ENCODE measurements around the gene GPNMB.
A peak's percentile ranks its signal among the peaks of the same experiment; 100 is the strongest.

Gene GPNMB

DNA sequence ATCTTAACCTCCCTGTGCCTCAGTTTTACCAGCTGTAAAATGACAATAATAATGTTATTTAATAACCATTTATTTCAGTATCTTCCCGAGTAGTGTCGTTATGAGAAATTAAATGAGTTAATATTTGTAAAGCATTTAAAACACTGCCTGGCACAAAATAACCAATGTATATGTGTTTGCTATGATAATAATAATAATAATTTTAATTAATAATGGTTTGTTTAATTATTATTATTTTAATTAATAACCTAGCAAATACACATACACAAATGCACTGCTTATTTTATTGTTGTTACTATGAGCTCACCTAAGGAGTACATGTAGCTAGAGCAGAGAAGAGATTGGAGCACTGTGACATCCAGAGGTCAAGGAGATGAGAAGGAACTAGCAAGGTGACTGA lies 18.2 kb upstream of the GPNMB start:
- Histone ChIP-seq H3K9ac (ENCODE audit: low read length) (no peak overlapping the region), H3K36me3 (ENCODE audit: control insufficient read depth, insufficient read depth, low read length) (no peaks in the 10 kb centered on the region), H3K27me3 (ENCODE audit: control insufficient read depth, insufficient read depth, low read length) (no peaks in the 10 kb centered on the region), H3K27ac (ENCODE audit: low read depth, low read length) (no peak overlapping the region), H3K4me3 (ENCODE audit: low read depth, low read length) (no peak overlapping the region), H3K4me1 (ENCODE audit: control insufficient read depth, insufficient read depth, low read length) (no peaks in the 10 kb centered on the region), H3K9me3 (ENCODE audit: control insufficient read depth, insufficient read depth, low read depth, low read length) (peaks cover 5% of the 10 kb centered on the region; the same call in 1 of the 2 replicates)

DNA sequence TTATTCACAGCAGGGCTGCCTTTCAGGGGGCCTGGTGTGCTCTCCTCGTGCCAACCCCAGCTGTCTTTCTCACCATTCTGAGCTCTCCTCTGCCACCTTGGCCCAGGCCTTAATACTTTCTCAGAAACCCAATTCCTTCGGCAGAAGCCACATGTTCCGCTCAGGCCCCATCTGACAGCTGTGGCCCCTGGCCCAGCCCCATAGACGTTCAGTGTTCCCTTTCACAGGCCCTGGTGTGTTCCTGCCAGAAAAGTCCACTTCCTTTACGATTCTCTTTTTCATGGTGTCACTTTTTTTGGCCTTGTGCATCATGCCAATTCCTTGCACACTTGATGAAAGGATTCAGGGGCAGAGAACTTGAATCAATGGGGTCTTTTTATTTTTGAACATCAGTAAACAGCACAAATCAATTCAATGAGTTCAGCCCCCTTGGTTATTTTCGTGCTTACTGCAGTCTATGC lies 15.9 kb upstream of the GPNMB start:
- no peaks in the 10 kb centered on the region for H3K4me1 ChIP-seq (ENCODE audit: control insufficient read depth, insufficient read depth, low read length)
- H3K27ac ChIP-seq (ENCODE audit: low read depth, low read length) = no peak overlapping the region
- no peak overlapping the region for H3K9ac ChIP-seq (ENCODE audit: low read length)
- peaks cover 5% of the 10 kb centered on the region; the same call in 1 of the 2 replicates for H3K9me3 ChIP-seq (ENCODE audit: control insufficient read depth, insufficient read depth, low read depth, low read length)
- H3K4me3 ChIP-seq (ENCODE audit: low read depth, low read length) = no peak overlapping the region
- no peaks in the 10 kb centered on the region for H3K27me3 ChIP-seq (ENCODE audit: control insufficient read depth, insufficient read depth, low read length)
- H3K36me3 ChIP-seq (ENCODE audit: control insufficient read depth, insufficient read depth, low read length) = no peaks in the 10 kb centered on the region

DNA sequence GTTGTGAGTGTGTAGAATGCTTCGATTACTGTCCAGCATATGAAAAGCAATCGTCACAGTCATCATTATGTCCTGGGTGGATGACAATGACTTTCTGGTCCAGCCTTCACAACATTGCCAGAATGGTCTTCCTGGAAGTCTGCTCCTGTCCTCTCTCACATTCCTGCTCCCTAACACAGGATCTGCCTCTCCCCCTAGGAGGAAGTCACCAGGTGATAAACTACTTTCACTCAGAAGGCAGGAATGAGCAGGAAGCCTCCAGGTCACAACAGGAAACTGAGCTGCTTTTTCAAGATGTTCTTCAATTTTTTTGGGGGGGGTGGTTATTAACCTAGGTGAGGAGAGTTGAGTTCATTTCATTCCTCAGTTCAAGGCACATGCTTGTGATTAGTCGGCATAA lies 13.6 kb upstream of the GPNMB start:
- H3K9ac ChIP-seq (ENCODE audit: low read length) = no peak overlapping the region
- no peak overlapping the region for H3K4me3 ChIP-seq (ENCODE audit: low read depth, low read length)
- H3K9me3 ChIP-seq (ENCODE audit: control insufficient read depth, insufficient read depth, low read depth, low read length) = peaks cover 5% of the 10 kb centered on the region; the same call in 1 of the 2 replicates
- H3K27ac ChIP-seq (ENCODE audit: low read depth, low read length) = no peak overlapping the region
- no peaks in the 10 kb centered on the region for H3K27me3 ChIP-seq (ENCODE audit: control insufficient read depth, insufficient read depth, low read length)
- H3K4me1 ChIP-seq (ENCODE audit: control insufficient read depth, insufficient read depth, low read length) = no peaks in the 10 kb centered on the region
- no peaks in the 10 kb centered on the region for H3K36me3 ChIP-seq (ENCODE audit: control insufficient read depth, insufficient read depth, low read length)

DNA sequence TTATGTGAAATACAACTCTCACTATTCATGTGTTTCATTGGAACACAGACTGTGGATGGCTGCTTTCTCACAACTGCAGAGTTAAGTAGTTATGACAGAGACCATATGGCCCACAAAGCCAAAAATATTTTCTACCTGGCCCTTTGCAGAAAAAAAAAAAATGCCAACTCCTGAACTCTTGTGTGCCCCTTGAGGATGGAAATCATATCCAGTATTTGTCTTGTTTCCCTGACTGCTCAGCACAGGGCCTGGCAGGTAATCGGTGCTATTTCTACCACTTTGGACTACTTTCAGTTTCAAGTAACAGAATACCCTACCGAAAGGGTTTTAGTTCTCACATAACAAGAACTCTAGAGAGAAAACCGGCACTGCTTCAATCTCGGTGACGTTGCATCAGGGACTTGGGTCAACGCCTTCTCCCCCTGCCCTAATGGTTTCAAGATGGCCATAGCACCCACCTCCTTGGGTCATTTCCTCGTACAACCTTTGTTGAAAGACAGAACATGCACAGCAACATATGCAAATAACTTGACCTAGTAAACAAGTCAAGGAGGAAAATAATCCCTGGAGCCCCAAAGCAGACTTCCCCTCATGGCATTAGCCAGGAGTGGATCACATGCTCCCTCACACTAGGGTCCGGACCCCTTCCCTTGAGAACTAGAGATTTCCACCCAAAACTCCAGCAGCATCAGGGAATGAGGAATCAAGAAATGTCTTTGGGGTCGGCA lies 11.8 kb upstream of the GPNMB start:
- Histone ChIP-seq H3K9me3 (ENCODE audit: control insufficient read depth, insufficient read depth, low read depth, low read length) (no peaks in the 10 kb centered on the region), H3K9ac (ENCODE audit: low read length) (no peak overlapping the region), H3K36me3 (ENCODE audit: control insufficient read depth, insufficient read depth, low read length) (no peaks in the 10 kb centered on the region), H3K4me3 (ENCODE audit: low read depth, low read length) (no peak overlapping the region), H3K27me3 (ENCODE audit: control insufficient read depth, insufficient read depth, low read length) (no peaks in the 10 kb centered on the region), H3K4me1 (ENCODE audit: control insufficient read depth, insufficient read depth, low read length) (no peaks in the 10 kb centered on the region), H3K27ac (ENCODE audit: low read depth, low read length) (no peak overlapping the region)

DNA sequence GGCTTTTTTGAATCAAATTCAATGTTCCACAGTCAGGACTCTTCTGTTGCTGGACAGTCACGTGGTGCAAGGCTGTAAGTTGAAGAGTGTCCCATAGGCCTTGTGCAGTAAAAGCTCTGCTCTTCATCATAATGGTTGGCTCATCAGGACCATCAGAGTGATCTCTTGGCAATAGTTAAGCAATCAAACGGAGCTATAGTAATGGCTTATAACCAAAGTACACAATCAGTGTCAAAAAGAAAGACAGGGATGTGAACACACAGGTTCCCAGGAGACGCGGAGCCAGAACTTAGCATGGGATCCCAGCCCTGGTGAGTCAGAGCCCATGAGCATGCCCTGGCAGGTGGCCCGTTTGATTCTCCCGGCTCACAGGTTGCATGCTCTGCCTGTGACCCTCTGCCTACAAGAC lies 10.8 kb upstream of the GPNMB start:
- Histone ChIP-seq H3K9ac (ENCODE audit: low read length) (no peak overlapping the region), H3K36me3 (ENCODE audit: control insufficient read depth, insufficient read depth, low read length) (no peaks in the 10 kb centered on the region), H3K27me3 (ENCODE audit: control insufficient read depth, insufficient read depth, low read length) (no peaks in the 10 kb centered on the region), H3K27ac (ENCODE audit: low read depth, low read length) (no peak overlapping the region), H3K4me3 (ENCODE audit: low read depth, low read length) (no peak overlapping the region), H3K9me3 (ENCODE audit: control insufficient read depth, insufficient read depth, low read depth, low read length) (no peaks in the 10 kb centered on the region), H3K4me1 (ENCODE audit: control insufficient read depth, insufficient read depth, low read length) (no peaks in the 10 kb centered on the region)

DNA sequence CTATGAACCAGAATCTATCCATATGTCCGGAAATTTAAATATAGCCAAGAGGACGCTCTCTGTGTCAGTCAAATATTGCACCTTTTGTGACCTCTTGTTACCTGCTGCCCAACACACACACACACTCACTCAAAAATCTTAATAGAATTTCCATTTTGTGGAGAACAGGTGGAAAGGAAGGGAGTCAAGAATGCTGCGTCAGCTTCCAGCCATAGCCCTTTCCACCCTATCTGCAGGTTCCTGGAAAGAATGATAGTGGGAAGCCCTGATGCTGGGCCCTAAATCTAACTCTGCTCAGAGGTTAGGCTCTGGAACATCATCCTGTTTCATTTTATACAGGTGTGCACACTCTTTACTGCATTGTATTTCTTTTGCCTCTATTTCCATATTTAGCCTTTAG lies 9.6 kb upstream of the GPNMB start:
- H3K4me1 ChIP-seq (ENCODE audit: control insufficient read depth, insufficient read depth, low read length) = no peaks in the 10 kb centered on the region
- H3K9me3 ChIP-seq (ENCODE audit: control insufficient read depth, insufficient read depth, low read depth, low read length) = no peaks in the 10 kb centered on the region
- H3K27ac ChIP-seq (ENCODE audit: low read depth, low read length) = no peak overlapping the region
- no peak overlapping the region for H3K9ac ChIP-seq (ENCODE audit: low read length)
- H3K4me3 ChIP-seq (ENCODE audit: low read depth, low read length) = no peak overlapping the region
- H3K36me3 ChIP-seq (ENCODE audit: control insufficient read depth, insufficient read depth, low read length) = no peaks in the 10 kb centered on the region
- H3K27me3 ChIP-seq (ENCODE audit: control insufficient read depth, insufficient read depth, low read length) = no peaks in the 10 kb centered on the region

DNA sequence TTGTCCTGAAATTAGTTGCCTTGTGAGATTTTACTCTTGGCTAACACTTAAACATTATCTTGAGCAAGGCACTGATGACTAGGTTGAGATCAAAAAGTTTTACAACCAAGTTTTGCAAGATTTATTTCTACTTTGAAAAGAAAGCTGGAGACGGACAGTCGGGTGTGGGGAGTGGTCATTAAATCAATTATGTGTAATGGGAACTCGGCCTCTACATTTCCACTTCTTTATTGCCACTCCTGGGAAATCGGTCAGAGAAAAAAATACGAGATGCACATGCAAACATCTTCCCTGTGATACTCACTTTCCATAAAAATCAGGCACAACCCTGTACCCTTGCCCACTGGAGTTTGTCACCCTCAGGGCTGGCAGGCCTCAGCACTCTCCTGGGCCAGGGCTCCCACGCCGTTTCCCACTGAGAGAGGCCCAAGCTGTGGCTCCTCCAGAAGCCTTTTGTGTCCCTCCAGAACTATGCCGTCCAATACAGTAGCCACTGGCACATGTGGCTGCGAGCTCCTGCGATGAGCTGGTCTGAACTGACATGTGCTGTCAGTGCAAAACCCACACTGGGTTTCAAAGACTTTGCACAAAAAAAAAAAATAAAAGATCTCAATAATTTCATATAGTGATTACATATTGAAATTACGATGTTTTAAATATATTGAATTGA lies 7.5 kb upstream of the GPNMB start:
- no peaks in the 10 kb centered on the region for H3K36me3 ChIP-seq (ENCODE audit: control insufficient read depth, insufficient read depth, low read length)
- no peak overlapping the region for H3K27ac ChIP-seq (ENCODE audit: low read depth, low read length)
- H3K9me3 ChIP-seq (ENCODE audit: control insufficient read depth, insufficient read depth, low read depth, low read length) = no peaks in the 10 kb centered on the region
- H3K4me3 ChIP-seq (ENCODE audit: low read depth, low read length) = no peak overlapping the region
- no peak overlapping the region for H3K9ac ChIP-seq (ENCODE audit: low read length)
- H3K27me3 ChIP-seq (ENCODE audit: control insufficient read depth, insufficient read depth, low read length) = no peaks in the 10 kb centered on the region
- no peaks in the 10 kb centered on the region for H3K4me1 ChIP-seq (ENCODE audit: control insufficient read depth, insufficient read depth, low read length)

DNA sequence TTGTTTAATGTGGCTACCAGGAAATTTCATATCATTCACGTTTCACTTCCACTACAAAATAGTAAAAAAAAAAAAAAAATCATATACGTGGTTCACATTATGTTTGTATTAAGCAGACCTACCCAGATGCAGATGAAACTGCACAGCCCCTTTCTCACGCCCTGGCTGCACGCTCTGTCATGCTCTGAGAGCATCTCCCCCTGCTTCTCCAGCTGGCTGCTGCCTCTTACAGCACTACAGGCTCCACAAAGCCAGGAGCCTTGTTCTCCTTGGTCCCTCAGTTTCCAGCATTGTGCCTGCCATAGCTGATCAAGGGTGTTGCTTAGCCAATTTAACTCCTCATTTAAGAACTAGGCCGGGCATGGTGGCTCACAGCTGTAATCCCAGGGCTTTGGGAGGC lies 6.9 kb upstream of the GPNMB start:
- H3K27me3 ChIP-seq (ENCODE audit: control insufficient read depth, insufficient read depth, low read length) = no peaks in the 10 kb centered on the region
- H3K36me3 ChIP-seq (ENCODE audit: control insufficient read depth, insufficient read depth, low read length) = no peaks in the 10 kb centered on the region
- H3K27ac ChIP-seq (ENCODE audit: low read depth, low read length) = no peak overlapping the region
- H3K9me3 ChIP-seq (ENCODE audit: control insufficient read depth, insufficient read depth, low read depth, low read length) = no peaks in the 10 kb centered on the region
- no peak overlapping the region for H3K9ac ChIP-seq (ENCODE audit: low read length)
- H3K4me1 ChIP-seq (ENCODE audit: control insufficient read depth, insufficient read depth, low read length) = no peaks in the 10 kb centered on the region
- no peak overlapping the region for H3K4me3 ChIP-seq (ENCODE audit: low read depth, low read length)

DNA sequence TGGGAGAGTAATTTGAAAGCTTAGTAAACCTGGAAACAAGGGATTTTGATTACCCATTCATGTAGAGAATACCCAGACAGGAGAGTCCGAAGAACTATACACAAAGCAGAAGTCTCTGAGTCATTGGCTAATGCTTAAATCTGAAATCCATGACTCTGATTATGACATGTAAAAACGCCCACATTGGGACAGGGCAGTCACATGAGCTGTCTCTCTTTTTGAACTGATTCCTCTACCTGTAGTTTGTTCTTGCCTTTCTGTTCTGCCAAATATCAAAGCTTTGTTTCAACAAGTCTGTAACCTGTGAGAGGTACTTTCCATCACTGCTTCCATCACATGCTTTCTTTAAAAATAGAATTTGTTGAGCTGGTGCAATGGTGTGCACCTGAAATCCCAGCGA lies 4.3 kb upstream of the GPNMB start:
- no peak overlapping the region for H3K4me3 ChIP-seq (ENCODE audit: low read depth, low read length)
- no peaks in the 10 kb centered on the region for H3K36me3 ChIP-seq (ENCODE audit: control insufficient read depth, insufficient read depth, low read length)
- peaks cover 8% of the 10 kb centered on the region for H3K4me1 ChIP-seq (ENCODE audit: control insufficient read depth, insufficient read depth, low read length)
- peaks cover 6% of the 10 kb centered on the region; the same call in 1 of the 2 replicates for H3K27me3 ChIP-seq (ENCODE audit: control insufficient read depth, insufficient read depth, low read length)
- H3K27ac ChIP-seq (ENCODE audit: low read depth, low read length) = no peak overlapping the region
- no peak overlapping the region for H3K9ac ChIP-seq (ENCODE audit: low read length)
- no peaks in the 10 kb centered on the region for H3K9me3 ChIP-seq (ENCODE audit: control insufficient read depth, insufficient read depth, low read depth, low read length)

DNA sequence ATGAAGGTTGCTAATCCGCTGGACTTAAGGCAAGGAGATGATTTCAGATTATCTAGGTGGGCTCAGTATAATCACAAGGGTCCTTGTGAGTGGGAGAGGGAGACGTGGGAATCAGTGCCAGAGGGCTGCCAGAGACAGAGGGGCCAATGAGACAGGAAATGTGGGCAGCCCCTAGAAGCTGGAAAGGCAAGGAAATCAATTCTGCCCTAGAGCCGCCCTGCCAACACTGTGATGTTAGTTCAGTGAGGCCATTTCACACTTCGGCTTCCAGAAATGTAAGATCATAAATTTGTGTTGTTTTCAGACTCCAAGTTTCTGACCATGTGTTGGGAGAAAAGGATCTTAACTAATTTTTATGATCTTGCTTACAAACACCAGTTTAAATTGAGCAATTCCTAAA lies 3.6 kb upstream of the GPNMB start:
- peaks cover 12% of the 10 kb centered on the region for H3K4me1 ChIP-seq (ENCODE audit: control insufficient read depth, insufficient read depth, low read length)
- no peak overlapping the region for H3K9ac ChIP-seq (ENCODE audit: low read length)
- peaks cover 10% of the 10 kb centered on the region; the same call in 1 of the 2 replicates for H3K27me3 ChIP-seq (ENCODE audit: control insufficient read depth, insufficient read depth, low read length)
- no peak overlapping the region for H3K27ac ChIP-seq (ENCODE audit: low read depth, low read length)
- no peaks in the 10 kb centered on the region for H3K9me3 ChIP-seq (ENCODE audit: control insufficient read depth, insufficient read depth, low read depth, low read length)
- no peak overlapping the region for H3K4me3 ChIP-seq (ENCODE audit: low read depth, low read length)
- H3K36me3 ChIP-seq (ENCODE audit: control insufficient read depth, insufficient read depth, low read length) = no peaks in the 10 kb centered on the region

DNA sequence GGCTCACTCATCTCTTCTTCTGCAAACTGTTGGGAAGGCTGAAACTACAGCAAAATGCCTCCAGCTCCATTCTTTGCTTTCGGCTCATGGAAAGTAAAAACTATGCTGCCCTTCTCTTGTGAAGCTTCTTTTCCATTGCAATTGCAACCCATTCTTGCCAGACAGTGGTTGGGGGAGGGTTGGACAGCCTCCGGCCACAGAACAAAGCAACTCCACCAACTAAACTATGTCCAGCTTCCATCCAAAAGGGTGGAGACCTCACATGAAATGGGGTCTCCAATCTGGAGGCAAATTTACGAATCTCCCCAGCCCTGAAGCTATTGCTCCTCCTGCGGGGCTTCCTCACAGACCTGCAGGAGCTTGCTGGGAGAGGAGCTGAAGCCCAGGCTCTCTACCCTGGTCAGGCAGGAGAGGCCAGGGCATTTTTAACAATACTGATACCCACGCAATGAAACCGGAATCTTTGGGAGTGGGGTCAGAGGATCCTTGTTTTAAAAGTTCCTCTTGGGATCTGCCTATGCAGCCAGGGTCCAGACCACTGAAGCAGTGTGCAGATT lies 549 bp downstream of the GPNMB start:
- Histone ChIP-seq H3K36me3 (ENCODE audit: control insufficient read depth, insufficient read depth, low read length) (no peaks in the 10 kb centered on the region), H3K9me3 (ENCODE audit: control insufficient read depth, insufficient read depth, low read depth, low read length) (no peaks in the 10 kb centered on the region; the same call in 1 of the 2 replicates), H3K4me1 (ENCODE audit: control insufficient read depth, insufficient read depth, low read length) (peaks cover 15% of the 10 kb centered on the region), H3K27me3 (ENCODE audit: control insufficient read depth, insufficient read depth, low read length) (peaks cover 16% of the 10 kb centered on the region; the same call in 1 of the 2 replicates), H3K4me3 (ENCODE audit: low read depth, low read length) (peak overlapping the region; percentile 47; the same call in 1 of the 2 replicates), H3K9ac (ENCODE audit: low read length) (no peak overlapping the region), H3K27ac (ENCODE audit: low read depth, low read length) (no peak overlapping the region)

Measured in HUES6 (cell line).